Neutrophil (primary cell): ENCODE data around the gene RAB33A.

ENCODE experiments used
- H3K27ac ChIP-seq: fragments of 200-600 bp; sonication (generic); 2 replicates; pipeline ENCODE4 v1.5.1; 2016; ENCODE audit warnings: mild to moderate bottlenecking, moderate library complexity
- H3K27me3 ChIP-seq: fragments of 200-600 bp; sonication (generic); 2 replicates; pipeline ENCODE4 v1.6.0; 2016; ENCODE audit warnings: mild to moderate bottlenecking
- H3K36me3 ChIP-seq: fragments of 200-600 bp; sonication (generic); 2 replicates; pipeline ENCODE4 v1.5.1; 2017
- H3K4me1 ChIP-seq, 2 experiments: fragments of 200-600 bp in 1 of 2; sonication (generic) in 1 of 2; 1 replicate in 1 of 2; 2 replicates in 1 of 2; pipeline versions ENCODE4 v1.5.1 to v1.6.1; 2013 to 2016; ENCODE audit warnings: low read depth in 1 of 2, low read length in 1 of 2, mild to moderate bottlenecking in 1 of 2, moderate library complexity in 1 of 2; ENCODE audit not compliant: control insufficient read depth in 1 of 2, insufficient read depth in 1 of 2
- H3K4me3 ChIP-seq, 2 experiments: fragments of 200-600 bp in 1 of 2; sonication (generic) in 1 of 2; 1 replicate in 1 of 2; 2 replicates in 1 of 2; pipeline ENCODE4 v1.5.1; 2013 to 2016; ENCODE audit warnings: low read depth in 1 of 2, low read length in 1 of 2, mild to moderate bottlenecking in 1 of 2, moderate library complexity in 1 of 2
- H3K9me3 ChIP-seq: fragments of 200-600 bp; sonication (generic); 2 replicates; pipeline ENCODE4 v1.5.1; 2016
- TF ChIP-seq, protein P1 (sequence below): fragments of 200-600 bp; sonication (generic); IDR thresholded peaks from 2 replicates; pipeline ENCODE4 v1.5.1; 2016; ENCODE audit warnings: antibody characterized with exemption

RAB33A gene

DNA sequence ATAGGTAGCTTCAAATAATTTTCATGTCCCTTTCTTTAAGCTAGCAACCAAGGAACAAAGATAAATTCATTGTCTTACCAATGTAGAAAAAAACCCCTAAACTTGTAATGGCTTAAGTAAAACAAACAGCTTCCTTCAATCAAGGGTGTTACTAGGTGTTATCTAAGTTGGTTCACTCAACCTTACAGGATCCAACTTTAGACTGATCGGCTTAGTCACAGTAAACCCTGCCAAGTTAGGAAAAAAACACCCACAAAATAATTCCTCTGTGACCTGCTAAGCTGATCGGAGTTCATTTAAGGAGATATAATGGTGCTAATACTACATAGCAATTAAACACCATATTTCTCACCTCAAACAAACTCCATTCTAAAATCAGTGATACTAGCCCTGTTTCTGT, 16.2 kb upstream of the RAB33A start:
- Histone ChIP-seq H3K9me3 (no peaks in the 10 kb centered on the region), H3K4me3 (no peak overlapping the region), H3K36me3 (no peaks in the 10 kb centered on the region), H3K27ac (no peak overlapping the region), H3K4me1 (no peaks in the 10 kb centered on the region), H3K27me3 (no peaks in the 10 kb centered on the region)
- TF ChIP-seq, protein P1, sequence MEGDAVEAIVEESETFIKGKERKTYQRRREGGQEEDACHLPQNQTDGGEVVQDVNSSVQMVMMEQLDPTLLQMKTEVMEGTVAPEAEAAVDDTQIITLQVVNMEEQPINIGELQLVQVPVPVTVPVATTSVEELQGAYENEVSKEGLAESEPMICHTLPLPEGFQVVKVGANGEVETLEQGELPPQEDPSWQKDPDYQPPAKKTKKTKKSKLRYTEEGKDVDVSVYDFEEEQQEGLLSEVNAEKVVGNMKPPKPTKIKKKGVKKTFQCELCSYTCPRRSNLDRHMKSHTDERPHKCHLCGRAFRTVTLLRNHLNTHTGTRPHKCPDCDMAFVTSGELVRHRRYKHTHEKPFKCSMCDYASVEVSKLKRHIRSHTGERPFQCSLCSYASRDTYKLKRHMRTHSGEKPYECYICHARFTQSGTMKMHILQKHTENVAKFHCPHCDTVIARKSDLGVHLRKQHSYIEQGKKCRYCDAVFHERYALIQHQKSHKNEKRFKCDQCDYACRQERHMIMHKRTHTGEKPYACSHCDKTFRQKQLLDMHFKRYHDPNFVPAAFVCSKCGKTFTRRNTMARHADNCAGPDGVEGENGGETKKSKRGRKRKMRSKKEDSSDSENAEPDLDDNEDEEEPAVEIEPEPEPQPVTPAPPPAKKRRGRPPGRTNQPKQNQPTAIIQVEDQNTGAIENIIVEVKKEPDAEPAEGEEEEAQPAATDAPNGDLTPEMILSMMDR, result no peak

DNA sequence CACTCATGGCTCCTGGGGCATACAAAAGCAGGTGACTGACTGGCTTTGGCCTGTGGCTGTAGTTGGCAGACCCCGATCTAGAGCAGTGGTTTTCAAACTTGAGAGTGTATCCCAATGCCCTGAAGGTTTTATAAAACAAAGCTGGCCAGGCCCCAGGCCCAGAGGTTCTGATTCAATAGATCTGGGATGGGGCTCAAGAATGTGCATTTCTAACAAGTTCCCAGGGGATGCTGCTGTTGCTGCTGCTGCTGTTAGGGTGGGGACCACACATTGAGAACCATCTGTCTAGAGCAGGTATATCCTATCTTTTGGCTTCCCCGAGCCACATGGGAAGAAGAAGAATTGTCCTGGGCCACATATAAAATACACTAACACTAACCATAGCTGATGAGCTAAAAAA, 13.5 kb upstream of the RAB33A start:
- H3K36me3 ChIP-seq, result no peaks in the 10 kb centered on the region
- H3K9me3 ChIP-seq, result no peaks in the 10 kb centered on the region
- H3K4me1 ChIP-seq, result no peaks in the 10 kb centered on the region
- TF ChIP-seq, protein P1, result no peak
- H3K27ac ChIP-seq, result no peak overlapping the region
- no peaks in the 10 kb centered on the region for H3K27me3 ChIP-seq
- no peak overlapping the region for H3K4me3 ChIP-seq

DNA sequence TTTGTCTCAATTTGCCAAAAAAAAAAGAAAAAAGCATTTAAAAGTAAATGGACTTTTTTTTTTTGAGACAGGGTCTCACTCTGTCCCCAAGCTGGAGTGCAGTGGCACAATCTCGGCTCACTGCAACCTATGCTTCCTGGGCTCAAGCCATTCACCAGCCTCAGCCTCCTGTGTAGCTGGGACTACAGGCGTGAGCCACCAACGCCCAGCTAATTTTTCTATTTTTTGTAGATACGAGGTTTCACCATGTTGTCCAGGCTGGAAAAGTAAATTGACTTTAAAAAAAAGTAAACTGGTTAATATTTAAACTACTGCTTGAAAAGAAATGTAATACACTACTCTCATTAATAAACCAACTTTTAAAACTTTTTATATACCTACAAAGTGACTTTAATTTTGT, 12.0 kb upstream of the RAB33A start:
- H3K27ac ChIP-seq, result no peak overlapping the region
- H3K9me3 ChIP-seq, result no peaks in the 10 kb centered on the region
- TF ChIP-seq, protein P1, result no peak
- H3K4me1 ChIP-seq, result peaks cover 0 to 6% of the 10 kb centered on the region in 2 experiments
- no peaks in the 10 kb centered on the region for H3K27me3 ChIP-seq
- H3K4me3 ChIP-seq, result no peak overlapping the region
- H3K36me3 ChIP-seq, result no peaks in the 10 kb centered on the region

DNA sequence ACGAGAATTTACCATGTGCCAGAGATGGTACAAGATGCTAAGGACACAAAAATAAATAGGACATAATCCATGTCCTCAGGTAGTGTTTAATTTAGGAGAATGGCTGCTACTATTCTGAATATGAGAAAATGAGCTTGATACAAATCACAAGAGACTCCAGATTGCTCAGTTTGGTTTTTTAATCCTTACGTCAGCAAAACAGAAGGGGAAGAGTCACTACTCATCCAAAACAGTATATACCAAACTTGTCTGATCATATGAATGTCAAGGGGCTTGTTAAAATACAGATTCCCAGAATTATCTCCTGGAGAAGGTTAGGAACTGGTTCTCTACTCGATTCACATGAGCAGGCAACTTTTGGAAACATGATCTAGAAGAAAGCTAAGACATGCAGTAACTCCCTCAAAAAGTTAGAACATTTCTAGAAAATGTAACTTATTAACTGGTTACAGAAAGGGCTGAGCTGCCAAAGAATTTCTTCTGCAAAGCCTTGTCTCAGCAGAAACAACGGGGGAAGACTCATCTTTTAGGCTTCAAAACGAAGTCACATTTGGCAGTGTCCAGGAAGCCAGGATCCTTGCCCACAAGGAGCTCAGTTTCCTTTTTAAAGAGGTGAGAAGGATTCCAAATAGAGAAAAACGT, 9.5 kb upstream of the RAB33A start:
- Histone ChIP-seq H3K4me3 (no peak overlapping the region), H3K36me3 (no peaks in the 10 kb centered on the region), H3K4me1 (peaks cover 13 to 20% of the 10 kb centered on the region in 2 experiments), H3K27ac (no peak overlapping the region), H3K9me3 (no peaks in the 10 kb centered on the region), H3K27me3 (no peaks in the 10 kb centered on the region)
- TF ChIP-seq, protein P1, result no peak

DNA sequence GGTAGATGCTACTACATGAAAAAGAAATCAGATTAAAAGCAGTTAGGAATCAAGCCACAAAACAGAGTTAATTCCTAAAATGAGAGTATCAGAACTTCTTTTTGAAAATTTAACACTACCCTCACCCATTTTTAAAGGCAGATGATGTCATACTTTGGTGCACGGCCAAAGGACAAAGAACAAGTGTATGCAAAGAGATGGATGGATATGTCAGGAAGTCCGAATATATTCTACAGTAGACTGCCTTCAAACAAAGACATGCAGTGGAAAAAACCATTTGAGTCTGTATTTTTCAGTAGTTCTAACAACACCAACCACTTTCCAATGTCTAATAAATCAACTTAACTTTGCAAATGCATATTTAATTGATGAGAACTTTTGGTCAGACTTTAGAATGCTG, 8.4 kb upstream of the RAB33A start:
- TF ChIP-seq, protein P1, result no peak
- Histone ChIP-seq H3K4me1 (peaks cover 13 to 20% of the 10 kb centered on the region in 2 experiments), H3K27ac (no peak overlapping the region), H3K4me3 (no peak overlapping the region), H3K36me3 (no peaks in the 10 kb centered on the region), H3K9me3 (no peaks in the 10 kb centered on the region), H3K27me3 (no peaks in the 10 kb centered on the region)
